Stomach (tissue), 4 donors: ENCODE results near the gene CNN2.

ENCODE experiments used
- CTCF ChIP-seq, 7 experiments: fragments of 450-650 bp in 4 of 7; fragments of 200-600 bp in 3 of 7; sonication (generic) in 3 of 7; IDR thresholded peaks; one replicate each; pipeline ENCODE4 v1.5.1; 2016 to 2019; ENCODE audit warnings: antibody characterized with exemption in 7 of 7, control low read depth in 2 of 7, mild to moderate bottlenecking in 1 of 7
- POLR2A ChIP-seq, 4 donors: fragments of 450-650 bp; IDR thresholded peaks; one replicate each; pipeline ENCODE4 v1.6.1; 2016; ENCODE audit warnings: antibody characterized with exemption in 4 of 4, control low read depth in 2 of 4, mild to moderate bottlenecking in 1 of 4, moderate library complexity in 1 of 4
- POLR2AphosphoS5 ChIP-seq, 3 donors: sonication (generic); formaldehyde crosslinking; IDR thresholded peaks; one replicate each; pipeline ENCODE4 v1.6.1; 2016; ENCODE audit warnings: antibody characterized with exemption in 3 of 3

- no peak for TF ChIP-seq CTCF (IDR thresholded peaks at IDR 0.05)
- TF ChIP-seq POLR2AphosphoS5 (IDR thresholded peaks at IDR 0.05), result no peak
- TF ChIP-seq POLR2A (IDR thresholded peaks at IDR 0.05), result no peak
Measured at GRCh38 chr19:1019980-1020867, 6.2 kb upstream of the CNN2 start.
